K562 (cell line): ENCODE data around the gene MAP3K19. TPM values are rescaled to one million over a fixed set of nuclear protein-coding genes. Genes with fewer than 3 reads are reported as not detected.

Experiments used
- ATAC-seq: fragments of 200-7000 bp; cut with Tn5 transposase; 3 replicates; pipeline ENCODE4 v1.9.1; 2020; ENCODE audit warnings: moderate library complexity
- BruUV-seq: library from RNA; stranded (reverse); fragments of 400-500 nt; replicated peaks from 2 replicates; lab custom pipeline; 2021; lab: Mats Ljungman, UMichigan
- CTCF ChIA-PET: fragments of 300-600 bp; formaldehyde crosslinking; extraction: SDS; loops from one replicate; lab custom pipeline; 2021; ENCODE audit warnings: low intra/inter-chr PET ratio; lab: Yijun Ruan, JAX
- POLR2A ChIA-PET: fragments of 300-600, 350-650 bp; sonication (Branson Sonifier 250); formaldehyde crosslinking; extraction: SDS; loops from one replicate; lab custom pipeline; 2021; ENCODE audit warnings: antibody characterized with exemption, inconsistent platforms; lab: Yijun Ruan, JAX
- DNase-seq, 4 experiments: peaks; one replicate each; pipeline versions ENCODE4 v3.0.0 to v3.0.0-alpha.2; 2011 to 2018; ENCODE audit warnings: low spot score in 3 of 4, mixed read lengths in 3 of 4; ENCODE audit errors: extremely low read depth in 1 of 4
- FAIRE-seq: peaks from 2 replicates; lab custom pipeline; 2011; peaks lifted over from hg19 to GRCh38; lab: Jason Lieb, UNC
- H2AFZ ChIP-seq: 2 replicates; pipeline ENCODE4 v1.6.0; 2011; ENCODE audit warnings: low read depth, low read length, control low read depth, inconsistent platforms
- H3K27ac ChIP-seq: fragments of 200-600 bp; 3 replicates; pipeline ENCODE4 v1.8.0; 2011; ENCODE audit warnings: low read depth, mild to moderate bottlenecking, control low read depth, inconsistent platforms, low read length, moderate library complexity, mixed read lengths; ENCODE audit errors: extremely low read depth
- H3K27me3 ChIP-seq, 2 experiments: fragments of 300-600 bp in 1 of 2; 2 replicates in 1 of 2; 3 replicates in 1 of 2; pipeline versions ENCODE4 v1.6.0 to v1.8.0; 2011; ENCODE audit warnings: inconsistent platforms in 2 of 2, low read length in 2 of 2, mild to moderate bottlenecking in 1 of 2, mixed read lengths in 1 of 2, moderate library complexity in 1 of 2; ENCODE audit not compliant: control insufficient read depth in 2 of 2, insufficient read depth in 2 of 2
- H3K36me3 ChIP-seq: fragments of 300-600 bp; 3 replicates; pipeline ENCODE4 v1.8.0; 2011; ENCODE audit warnings: mild to moderate bottlenecking, low read length, inconsistent platforms; ENCODE audit not compliant: control insufficient read depth, insufficient read depth
- H3K4me1 ChIP-seq, 2 experiments: fragments of 200-600 bp in 1 of 2; replicated peaks in 1 of 2; 2 replicates in 1 of 2; 3 replicates in 1 of 2; pipeline versions ENCODE4 v1.5.1 to v1.8.0; 2011; ENCODE audit warnings: inconsistent platforms in 2 of 2, low read length in 2 of 2, mild to moderate bottlenecking in 1 of 2, mixed read lengths in 1 of 2, moderate library complexity in 1 of 2; ENCODE audit not compliant: control insufficient read depth in 2 of 2, insufficient read depth in 2 of 2
- H3K4me2 ChIP-seq: 2 replicates; pipeline ENCODE4 v1.6.1; 2011; ENCODE audit warnings: low read length, control low read depth, inconsistent platforms, mixed read lengths; ENCODE audit not compliant: insufficient read depth
- H3K4me3 ChIP-seq: fragments of 200-600 bp; sonication (generic), shearing (Covaris generic); 2 replicates; pipeline ENCODE4 v1.5.1; 2016; ENCODE audit warnings: control low read depth, inconsistent platforms
- H3K79me2 ChIP-seq: fragments of 200-600 bp; 3 replicates; pipeline ENCODE4 v1.8.0; 2011; ENCODE audit warnings: low read length, inconsistent platforms; ENCODE audit not compliant: control insufficient read depth, insufficient read depth
- H3K9ac ChIP-seq, 2 experiments: 2 replicates each; pipeline versions ENCODE4 v1.6.0 to v1.6.1; 2011; ENCODE audit warnings: low read depth in 2 of 2, low read length in 2 of 2, control low read depth in 1 of 2, inconsistent platforms in 1 of 2, mild to moderate bottlenecking in 1 of 2, mixed read lengths in 1 of 2; ENCODE audit not compliant: insufficient read depth in 1 of 2
- H3K9me1 ChIP-seq: one replicate; pipeline ENCODE4 v1.6.0; 2011; ENCODE audit warnings: inconsistent platforms, mild to moderate bottlenecking, low read length, moderate library complexity; ENCODE audit not compliant: control insufficient read depth, insufficient read depth
- H3K9me3 ChIP-seq: replicated peaks from 2 replicates; pipeline ENCODE4 v1.5.1; 2011; ENCODE audit warnings: low read depth, low read length, inconsistent platforms; ENCODE audit not compliant: control insufficient read depth, insufficient read depth
- H4K20me1 ChIP-seq: replicated peaks from 2 replicates; pipeline ENCODE4 v1.6.1; 2011; ENCODE audit warnings: low read length, inconsistent platforms, mixed read lengths; ENCODE audit not compliant: control insufficient read depth, insufficient read depth
- ATF7 ChIP-seq: fragments of 450-650 bp; IDR thresholded peaks from 2 replicates; pipeline ENCODE4 v1.7.1; 2014; ENCODE audit warnings: mild to moderate bottlenecking, moderate library complexity
- CBX3 ChIP-seq, 2 experiments: IDR thresholded peaks; 1 replicate in 1 of 2; 2 replicates in 1 of 2; pipeline ENCODE4 v1.6.1; 2012; ENCODE audit warnings: inconsistent platforms in 2 of 2, low read length in 2 of 2, borderline replicate concordance in 1 of 2, control low read depth in 1 of 2
- E2F4 ChIP-seq: sonication (generic); formaldehyde crosslinking; IDR thresholded peaks from 2 replicates; pipeline ENCODE4 v1.8.0; 2022; ENCODE audit warnings: mild to moderate bottlenecking, low read depth, missing genetic modification reagents
- ID3 ChIP-seq, 2 experiments: fragments of 250-450 bp in 1 of 2; fragments of 450-650 bp in 1 of 2; sonication (Bioruptor Pico) in 1 of 2; IDR thresholded peaks; 2 replicates each; pipeline versions ENCODE4 v1.6.1 to v1.8.0; 2016 to 2021; ENCODE audit warnings: mild to moderate bottlenecking in 2 of 2, moderate library complexity in 2 of 2, missing compliant biosample characterization in 1 of 2, missing genetic modification characterization in 1 of 2
- MCM7 ChIP-seq, 2 experiments: fragments of 450-650 bp; IDR thresholded peaks; 2 replicates each; pipeline ENCODE4 v1.6.1; 2016 to 2018
- NRF1 ChIP-seq, 2 experiments: fragments of 450-650 bp; IDR thresholded peaks in 1 of 2; conservative IDR thresholded peaks in 1 of 2; 2 replicates each; pipeline ENCODE4 v1.6.1; 2014; ENCODE audit warnings: mild to moderate bottlenecking in 2 of 2
- POLR2AphosphoS2 ChIP-seq: IDR thresholded peaks from 2 replicates; pipeline ENCODE4 v1.6.1; 2012; ENCODE audit warnings: low read length, improper control_type of control experiment
- SFPQ ChIP-seq: fragments of 200-400 bp; formaldehyde crosslinking; IDR thresholded peaks from 2 replicates; pipeline ENCODE4 v1.6.1; 2017; ENCODE audit warnings: mild to moderate bottlenecking, low read depth, low read length, moderate library complexity
- YBX1 ChIP-seq: fragments of 450-650 bp; IDR thresholded peaks from 2 replicates; pipeline ENCODE4 v1.7.1; 2016; ENCODE audit warnings: mild to moderate bottlenecking
- ZMIZ1 ChIP-seq, 2 experiments: fragments of 150-350 bp in 1 of 2; IDR thresholded peaks; 2 replicates each; pipeline ENCODE4 v1.6.1; 2012 to 2016; ENCODE audit warnings: low read depth in 2 of 2, low read length in 2 of 2, mild to moderate bottlenecking in 1 of 2, moderate library complexity in 1 of 2
- ZNF165 ChIP-seq: fragments of 250-450 bp; sonication (Bioruptor Pico); IDR thresholded peaks from 2 replicates; pipeline ENCODE4 v1.4.0; 2020; ENCODE audit warnings: borderline replicate concordance
- ZNF311 ChIP-seq: fragments of 250-450 bp; sonication (Bioruptor Pico); IDR thresholded peaks from 2 replicates; pipeline ENCODE4 v1.4.0; 2020; ENCODE audit warnings: mild to moderate bottlenecking, moderate library complexity
- WGBS: fragments of 100-300 bp; shearing (Covaris generic); methylation state at CpG from one replicate; pipeline ENCODE4 v1.1.6; 2016; ENCODE audit warnings: low coverage, mixed read lengths; ENCODE audit not compliant: insufficient coverage; ENCODE audit errors: missing lambda C conversion rate; 5-methylcytosine and 5-hydroxymethylcytosine counted together
- in situ Hi-C: fragments of 300-500 bp; cut with MboI; formaldehyde crosslinking; loops from 4 replicates; pipeline ENCODE4 v1.15.0; 2018; ENCODE audit warnings: inconsistent platforms, mixed read lengths
- intact Hi-C: fragments of 100-400 bp; cut with micrococcal nuclease; formaldehyde crosslinking; loops from 2 replicates; pipeline ENCODE4 v1.14.2; 2022
- polyA plus RNA-seq, 8 experiments: library from polyadenylated mRNA; depleted of rRNA in 4 of 8; stranded (reverse) in 5 of 8; unstranded in 3 of 8; fragments of >200 nt; fragmentation: Nextera tagmentation in 2 of 8; fragmentation: Illumina TruSeq in 1 of 8; extraction: Ambion mirVana in 2 of 8; extraction: Trizol in 1 of 8; gene quantifications; 2 replicates each; pipeline versions ENCODE4 v1.2.1 to v1.2.3, GENCODE V29; 2011 to 2014; ENCODE audit warnings: inconsistent platforms in 1 of 8, missing spikeins in 1 of 8
- total RNA-seq, 7 experiments: library from RNA; depleted of rRNA in 6 of 7; stranded (reverse); fragments of >200 nt in 6 of 7; fragmentation: Illumina TruSeq in 2 of 7; extraction: Trizol in 2 of 7; gene quantifications; 2 replicates each; pipeline versions ENCODE4 v1.2.1 to v1.2.3, GENCODE V29; 2011 to 2021; ENCODE audit warnings: low replicate concordance in 1 of 7

MAP3K19 gene
- total and polyA plus RNA-seq, 9 of the 15 experiments (the other 6 are each of a cell fraction or from before 2014, with no cell fraction given) = 0.29 TPM; not detected in 8

GRCh38 chr2:135066710-135067109 lies 19.5 kb upstream of the MAP3K19 start:
- POLR2A ChIA-PET = interaction anchor here (1.1 kb wide), 1 partner anchor 27 kb away, joined by 3 read pairs; no protein-coding TSS in a partner anchor
- TF ChIP-seq ZNF311 (no peak), CBX3 (IDR thresholded peaks at IDR 0.05; ENCODE audit: borderline replicate concordance in 1 of 2, low read length in 2 of 2) (no peak), POLR2AphosphoS2 (no peak), YBX1 (no peak), ATF7 (no peak), SFPQ (no peak), NRF1 (conservative IDR thresholded peaks at IDR 0.05 in 1 of 2, IDR thresholded peaks at IDR 0.05 in 1 of 2) (no peak), MCM7 (IDR thresholded peaks at IDR 0.05) (no peak), ZMIZ1 (IDR thresholded peaks at IDR 0.05; ENCODE audit: low read depth in 2 of 2, low read length in 2 of 2) (no peak), ZNF165 (no peak), E2F4 (CRISPR knock-in tag) (no peak), ID3 (CRISPR knock-in tag; IDR thresholded peaks at IDR 0.05) (no peak), ID3 (tag; IDR thresholded peaks at IDR 0.05) (no peak)
- TF ChIP-seq, all 486 proteins: peak for 0
- 88% methylated on average over 1 of the region's 1 CpG for WGBS
- no peak for FAIRE-seq
- no peak overlapping the region for H3K4me3 ChIP-seq
- CTCF ChIA-PET = no interaction called here
- peaks cover 20% of the 10 kb centered on the region for H3K36me3 ChIP-seq
- peaks cover 70% of the 10 kb centered on the region for H3K79me2 ChIP-seq
- H4K20me1 ChIP-seq = no peaks in the 10 kb centered on the region; the same call in 1 of the 2 replicates
- H3K9me3 ChIP-seq = no peaks in the 10 kb centered on the region
- no peaks in the 10 kb centered on the region for H3K4me1 ChIP-seq
- ATAC-seq = no peak
- BruUV-seq = no TSS peak
- DNase-seq = no peak
- in situ Hi-C loops (no loop called here), intact Hi-C loops (no loop called here)
- no peak overlapping the region for H2AFZ ChIP-seq
- H3K9ac ChIP-seq = no peak overlapping the region
- H3K4me2 ChIP-seq = no peak overlapping the region
- no peaks in the 10 kb centered on the region for H3K27me3 ChIP-seq
- no peak overlapping the region for H3K27ac ChIP-seq
- H3K9me1 ChIP-seq = no peaks in the 10 kb centered on the region
